Measurements from ENCODE around the gene ALCAM.

The ALCAM gene

GRCh38 chr3:105584003-105584790, 217.5 kb downstream of the ALCAM start:
- TF ChIP-seq CTCF (IDR thresholded peaks at IDR 0.05; ENCODE audit: insufficient read depth, low read length) (no peak), POLR2AphosphoS5 (IDR thresholded peaks at IDR 0.05; ENCODE audit: low read depth) (no peak), SPI1 (IDR thresholded peaks at IDR 0.05; ENCODE audit: borderline replicate concordance, low read depth) (no peak), REST (IDR thresholded peaks at IDR 0.05; ENCODE audit: insufficient replicate concordance, low read depth) (no peak), GABPA (IDR thresholded peaks at IDR 0.05; ENCODE audit: low read depth) (no peak)
- Histone ChIP-seq H3K27me3 (ENCODE audit: insufficient read depth, poor library complexity, severe bottlenecking) (no peaks in the 10 kb centered on the region), H3K4me3 (replicated peaks; ENCODE audit: insufficient read depth, low read length) (no peak overlapping the region), H3K27ac (replicated peaks) (no peak overlapping the region)
- no peak for DNase-seq (ENCODE audit: low read depth in 1 of 2, low spot score in 1 of 2)

GRCh38 chr3:105593315-105593714, 226.6 kb downstream of the ALCAM start:
- TF ChIP-seq REST (IDR thresholded peaks at IDR 0.05; ENCODE audit: insufficient replicate concordance, low read depth) (no peak), POLR2AphosphoS5 (IDR thresholded peaks at IDR 0.05; ENCODE audit: low read depth) (no peak), GABPA (IDR thresholded peaks at IDR 0.05; ENCODE audit: low read depth) (no peak), SPI1 (IDR thresholded peaks at IDR 0.05; ENCODE audit: borderline replicate concordance, low read depth) (no peak), CTCF (IDR thresholded peaks at IDR 0.05; ENCODE audit: insufficient read depth, low read length) (no peak)
- H3K27me3 ChIP-seq (ENCODE audit: insufficient read depth, poor library complexity, severe bottlenecking), result no peaks in the 10 kb centered on the region
- H3K27ac ChIP-seq (replicated peaks), result no peak overlapping the region
- DNase-seq (ENCODE audit: low read depth in 1 of 2, low spot score in 1 of 2), result no peak
- no peak overlapping the region for H3K4me3 ChIP-seq (replicated peaks; ENCODE audit: insufficient read depth, low read length)

GRCh38 chr3:105594219-105594618, 227.5 kb downstream of the ALCAM start:
- H3K4me3 ChIP-seq (replicated peaks; ENCODE audit: insufficient read depth, low read length), result no peak overlapping the region
- DNase-seq (ENCODE audit: low read depth in 1 of 2, low spot score in 1 of 2), result no peak
- no peak for TF ChIP-seq POLR2AphosphoS5 (IDR thresholded peaks at IDR 0.05; ENCODE audit: low read depth)
- TF ChIP-seq CTCF (IDR thresholded peaks at IDR 0.05; ENCODE audit: insufficient read depth, low read length), result no peak
- TF ChIP-seq REST (IDR thresholded peaks at IDR 0.05; ENCODE audit: insufficient replicate concordance, low read depth), result no peak
- TF ChIP-seq SPI1 (IDR thresholded peaks at IDR 0.05; ENCODE audit: borderline replicate concordance, low read depth), result no peak
- no peak for TF ChIP-seq GABPA (IDR thresholded peaks at IDR 0.05; ENCODE audit: low read depth)
- no peaks in the 10 kb centered on the region for H3K27me3 ChIP-seq (ENCODE audit: insufficient read depth, poor library complexity, severe bottlenecking)
- H3K27ac ChIP-seq (replicated peaks), result no peak overlapping the region
